ENCODE data around the gene CXCL8. TPM values are rescaled to one million over a fixed set of nuclear protein-coding genes. Genes with fewer than 3 reads are reported as not detected.
A peak's percentile ranks its signal among the peaks of the same experiment; 100 is the strongest.

The CXCL8 gene
- total and polyA plus RNA-seq, 2 experiments from 2014 or later = not detected

DNA sequence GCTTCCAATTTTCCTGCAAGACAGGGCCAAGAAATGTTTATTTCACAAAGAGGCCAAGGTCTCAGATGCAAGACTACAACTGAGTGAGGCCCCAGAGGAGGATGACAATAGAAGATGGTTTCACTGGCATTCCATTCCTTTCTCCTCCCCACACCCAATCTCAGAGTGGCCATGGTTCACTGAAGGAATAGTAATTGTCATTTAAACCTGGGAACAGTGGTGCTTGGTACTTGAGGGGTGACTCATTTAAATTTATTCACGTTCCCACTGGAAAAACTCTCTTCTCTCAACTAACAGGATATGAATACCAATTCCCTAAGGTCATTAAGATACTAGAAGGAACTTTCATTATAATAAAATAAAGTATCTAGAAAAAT lies 35.3 kb upstream of the CXCL8 start:
- H3K4me3 ChIP-seq = no peak overlapping the region
- H3K27me3 ChIP-seq = no peaks in the 10 kb centered on the region
- no peaks in the 10 kb centered on the region for H3K36me3 ChIP-seq
- no peak for DNase-seq (ENCODE audit: low read depth in 1 of 2, low spot score in 1 of 2)
- no peak overlapping the region for H3K27ac ChIP-seq
- H3K9me3 ChIP-seq (ENCODE audit: low read depth) = no peaks in the 10 kb centered on the region
- H3K4me1 ChIP-seq (ENCODE audit: low read depth) = no peaks in the 10 kb centered on the region
- TF ChIP-seq CTCF (IDR thresholded peaks at IDR 0.05; ENCODE audit: low read depth, low read length) = no peak

DNA sequence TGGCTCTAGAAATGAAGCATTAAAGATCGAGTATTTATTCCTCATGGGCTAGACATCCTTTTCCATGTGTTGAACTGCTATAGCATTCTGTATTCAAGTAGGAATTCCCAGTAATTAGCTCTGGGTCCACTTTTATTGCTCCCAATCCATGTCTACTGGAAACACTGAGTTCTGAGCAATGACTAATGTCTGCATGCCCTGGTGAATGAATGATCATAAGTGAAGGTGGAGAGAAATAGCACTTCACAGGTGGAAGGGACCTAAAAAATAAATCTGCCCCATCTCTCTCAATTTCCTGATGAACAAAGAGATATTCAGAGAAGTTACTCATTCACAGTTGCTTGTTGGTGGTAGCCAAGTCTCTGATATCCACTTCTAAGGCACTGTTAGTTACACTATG lies 34.6 kb upstream of the CXCL8 start:
- no peak for TF ChIP-seq CTCF (IDR thresholded peaks at IDR 0.05; ENCODE audit: low read depth, low read length)
- Histone ChIP-seq H3K27ac (no peak overlapping the region), H3K4me3 (no peak overlapping the region), H3K36me3 (no peaks in the 10 kb centered on the region), H3K9me3 (ENCODE audit: low read depth) (no peaks in the 10 kb centered on the region), H3K27me3 (no peaks in the 10 kb centered on the region), H3K4me1 (ENCODE audit: low read depth) (no peaks in the 10 kb centered on the region)
- DNase-seq (ENCODE audit: low read depth in 1 of 2, low spot score in 1 of 2) = no peak

- DNase-seq (ENCODE audit: low read depth in 1 of 2, low spot score in 1 of 2) = no peak
- H3K4me3 ChIP-seq = no peak overlapping the region
- no peaks in the 10 kb centered on the region for H3K4me1 ChIP-seq (ENCODE audit: low read depth)
- no peaks in the 10 kb centered on the region for H3K27me3 ChIP-seq
- H3K9me3 ChIP-seq (ENCODE audit: low read depth) = no peaks in the 10 kb centered on the region
- no peak overlapping the region for H3K27ac ChIP-seq
- TF ChIP-seq CTCF (IDR thresholded peaks at IDR 0.05; ENCODE audit: low read depth, low read length) = no peak
- H3K36me3 ChIP-seq = no peaks in the 10 kb centered on the region
These were observed 33.6 kb upstream of the CXCL8 start for GRCh38 chr4:73706811-73707210.

DNA sequence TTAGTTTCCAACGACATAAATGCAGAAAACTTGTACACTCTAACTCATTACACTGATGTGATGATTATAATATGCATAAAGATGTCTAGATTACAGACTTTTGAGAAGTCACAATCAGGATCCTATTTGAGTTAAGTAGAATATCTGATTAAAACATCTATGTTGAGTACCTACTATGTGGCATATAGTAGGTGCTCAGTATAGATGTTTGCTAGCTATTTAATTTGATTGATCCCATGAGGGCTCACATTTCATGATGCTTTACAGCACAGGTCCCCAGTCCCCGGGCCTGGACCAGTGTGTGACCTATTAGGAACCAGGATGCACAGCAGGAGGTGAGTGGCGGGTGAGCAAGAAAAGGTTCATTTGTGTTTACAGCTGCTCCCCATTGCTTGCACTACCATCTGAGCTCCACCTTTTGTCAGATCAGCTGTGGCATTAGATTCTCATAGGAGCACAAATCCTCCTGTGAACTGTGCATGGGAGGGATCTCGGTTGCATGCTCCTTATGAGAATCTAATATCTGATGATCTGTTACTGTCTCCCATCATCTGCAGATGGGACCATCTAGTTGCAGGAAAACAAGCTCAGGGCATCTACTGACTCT lies 33.0 kb upstream of the CXCL8 start:
- H3K27me3 ChIP-seq = no peaks in the 10 kb centered on the region
- H3K9me3 ChIP-seq (ENCODE audit: low read depth) = no peaks in the 10 kb centered on the region
- H3K4me1 ChIP-seq (ENCODE audit: low read depth) = no peaks in the 10 kb centered on the region
- H3K4me3 ChIP-seq = no peak overlapping the region
- TF ChIP-seq CTCF (IDR thresholded peaks at IDR 0.05; ENCODE audit: low read depth, low read length) = no peak
- DNase-seq (ENCODE audit: low read depth in 1 of 2, low spot score in 1 of 2) = no peak
- H3K36me3 ChIP-seq = no peaks in the 10 kb centered on the region
- H3K27ac ChIP-seq = no peak overlapping the region

GRCh38 chr4:73707918-73708577 lies 32.3 kb upstream of the CXCL8 start:
- no peaks in the 10 kb centered on the region for H3K27me3 ChIP-seq
- DNase-seq (ENCODE audit: low read depth in 1 of 2, low spot score in 1 of 2) = peak; percentile 25 to 93
- no peak overlapping the region for H3K27ac ChIP-seq
- H3K36me3 ChIP-seq = no peaks in the 10 kb centered on the region
- no peak for TF ChIP-seq CTCF (IDR thresholded peaks at IDR 0.05; ENCODE audit: low read depth, low read length)
- no peaks in the 10 kb centered on the region for H3K9me3 ChIP-seq (ENCODE audit: low read depth)
- H3K4me1 ChIP-seq (ENCODE audit: low read depth) = no peaks in the 10 kb centered on the region
- H3K4me3 ChIP-seq = no peak overlapping the region

All from cardiac muscle cell (in vitro differentiated cells and primary cell).